Germinal center (tissue), 1 donor: ENCODE results near the gene IFRD2.
A peak's percentile ranks its signal among the peaks of the same experiment; 100 is the strongest.

Source experiments
- DNase-seq: peaks from one replicate; pipeline ENCODE4 v3.0.0; 2012; ENCODE audit warnings: mixed read lengths, low spot score

Gene IFRD2, protein sequence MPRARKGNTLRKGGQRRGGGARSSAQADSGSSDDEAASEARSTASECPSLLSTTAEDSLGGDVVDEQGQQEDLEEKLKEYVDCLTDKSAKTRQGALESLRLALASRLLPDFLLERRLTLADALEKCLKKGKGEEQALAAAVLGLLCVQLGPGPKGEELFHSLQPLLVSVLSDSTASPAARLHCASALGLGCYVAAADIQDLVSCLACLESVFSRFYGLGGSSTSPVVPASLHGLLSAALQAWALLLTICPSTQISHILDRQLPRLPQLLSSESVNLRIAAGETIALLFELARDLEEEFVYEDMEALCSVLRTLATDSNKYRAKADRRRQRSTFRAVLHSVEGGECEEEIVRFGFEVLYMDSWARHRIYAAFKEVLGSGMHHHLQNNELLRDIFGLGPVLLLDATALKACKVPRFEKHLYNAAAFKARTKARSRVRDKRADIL

DNA sequence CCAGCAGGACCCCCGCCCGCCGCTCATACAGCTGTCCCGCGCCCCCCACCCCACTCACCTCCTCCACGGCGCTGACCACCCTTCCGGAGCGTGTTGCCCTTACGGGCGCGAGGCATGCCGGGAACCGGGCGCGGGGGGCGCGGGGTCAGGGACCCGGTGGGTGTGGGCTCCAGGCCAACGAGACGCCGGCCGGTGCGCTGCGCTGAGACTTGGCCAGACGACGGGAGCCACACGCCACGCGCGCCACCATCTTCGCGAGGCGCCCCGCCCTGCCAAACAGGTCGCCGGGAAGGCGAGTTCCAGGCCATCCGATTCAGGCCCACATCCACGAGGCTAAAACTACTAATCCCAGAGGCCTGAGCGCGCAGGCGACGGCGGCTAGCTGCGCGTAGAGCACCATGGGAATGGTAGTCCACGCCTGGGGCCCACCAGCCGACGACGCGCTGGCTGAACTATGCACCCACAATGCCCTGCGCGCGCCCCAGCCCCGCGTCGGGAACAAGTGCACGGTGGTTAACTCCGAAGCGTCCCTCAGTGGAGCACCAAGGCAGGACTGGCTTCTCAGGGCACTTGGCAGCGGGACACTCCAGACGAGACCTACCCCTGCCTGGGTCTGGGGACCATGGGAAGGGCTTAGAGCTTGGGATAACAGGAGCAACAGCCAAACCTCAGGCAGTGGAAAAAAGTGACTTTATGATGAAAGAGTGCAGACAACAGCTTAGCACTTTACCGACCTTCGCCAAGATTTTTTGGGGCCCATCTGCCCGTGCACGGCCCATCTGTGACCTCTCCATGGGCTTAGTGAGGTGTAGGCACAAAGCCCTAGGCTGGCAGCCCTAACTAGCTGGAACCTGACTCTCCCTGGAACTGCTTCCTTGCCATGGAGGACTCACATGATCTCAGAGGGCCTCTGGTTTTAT, at the start of gene IFRD2:
TSS of gene IFRD2 (minus strand) at position 271 of the 920 bp plus-strand sequence. CDS start at position 116, 155 bp downstream.
- DNase-seq: peak; percentile 92

DNA sequence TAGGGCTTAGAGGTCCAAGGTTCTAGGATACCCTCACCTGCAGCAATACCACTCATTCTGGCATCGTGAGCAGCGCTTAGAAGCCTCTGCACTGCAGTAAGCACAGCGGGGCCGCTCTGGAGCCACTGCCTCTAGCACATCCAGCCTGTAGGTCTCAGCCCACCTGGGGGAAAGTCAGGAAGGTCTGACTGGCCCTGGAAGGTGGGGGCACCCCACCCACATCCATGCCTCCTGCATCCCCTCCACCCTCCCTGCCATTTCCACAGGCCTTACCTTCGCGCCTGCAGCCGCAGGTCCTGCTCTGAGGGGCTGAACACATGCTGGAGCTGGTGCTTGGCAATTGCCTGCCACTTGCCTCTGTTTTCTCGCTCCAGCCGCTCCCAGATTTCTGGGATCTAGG, 49.3 kb upstream of the IFRD2 start:
- DNase-seq: no peak

DNA sequence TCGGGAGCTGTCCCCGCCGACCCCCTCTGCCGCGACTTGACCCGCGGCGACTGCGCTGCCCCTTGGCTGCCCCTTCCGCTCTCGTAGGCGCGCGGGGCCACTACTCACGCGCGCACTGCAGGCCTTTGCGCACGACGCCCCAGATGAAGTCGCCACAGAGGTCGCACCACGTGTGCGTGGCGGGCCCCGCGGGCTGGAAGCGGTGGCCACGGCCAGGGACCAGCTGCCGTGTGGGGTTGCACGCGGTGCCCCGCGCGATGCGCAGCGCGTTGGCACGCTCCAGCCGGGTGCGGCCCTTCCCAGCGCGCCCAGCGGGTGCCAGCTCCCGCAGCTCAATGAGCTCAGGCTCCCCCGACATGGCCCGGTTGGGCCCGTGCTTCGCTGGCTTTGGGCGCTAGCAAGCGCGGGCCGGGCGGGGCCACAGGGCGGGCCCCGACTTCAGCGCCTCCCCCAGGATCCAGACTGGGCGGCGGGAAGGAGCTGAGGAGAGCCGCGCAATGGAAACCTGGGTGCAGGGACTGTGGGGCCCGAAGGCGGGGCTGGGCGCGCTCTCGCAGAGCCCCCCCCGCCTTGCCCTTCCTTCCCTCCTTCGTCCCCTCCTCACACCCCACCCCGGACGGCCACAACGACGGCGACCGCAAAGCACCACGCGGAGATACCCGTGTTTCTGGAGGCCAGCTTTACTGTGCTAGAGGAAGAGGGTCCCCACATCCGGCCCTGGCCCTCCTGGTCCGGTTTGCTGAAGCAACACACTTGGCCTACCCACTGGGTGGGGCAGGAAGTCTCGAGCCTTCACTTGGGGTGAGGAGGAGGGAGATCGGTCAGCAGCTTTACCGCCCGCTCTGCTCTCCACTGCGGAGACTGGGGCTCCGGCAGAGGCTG, 48.5 kb upstream of the IFRD2 start, which contains the start of gene RASSF1:
TSS of gene RASSF1 (minus strand) at position 389 of the 882 bp plus-strand sequence. CDS start at position 358, 31 bp downstream.
- DNase-seq: peak; percentile 69

DNA sequence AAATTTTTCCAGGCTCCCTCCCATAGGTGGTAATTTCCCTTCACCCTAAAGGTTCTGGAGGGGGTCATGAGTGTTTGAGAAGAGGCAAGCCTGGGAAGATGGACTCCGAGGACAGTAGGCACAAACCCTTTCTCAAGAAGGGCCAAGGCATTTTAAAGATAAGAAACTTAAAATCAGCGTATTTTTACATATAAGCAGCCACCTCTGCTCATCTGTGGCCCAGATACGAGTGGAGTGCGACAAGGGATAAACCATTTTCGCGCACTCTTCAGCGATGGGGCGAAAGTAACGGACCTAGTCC, 47.9 kb upstream of the IFRD2 start:
- DNase-seq: no peak

DNA sequence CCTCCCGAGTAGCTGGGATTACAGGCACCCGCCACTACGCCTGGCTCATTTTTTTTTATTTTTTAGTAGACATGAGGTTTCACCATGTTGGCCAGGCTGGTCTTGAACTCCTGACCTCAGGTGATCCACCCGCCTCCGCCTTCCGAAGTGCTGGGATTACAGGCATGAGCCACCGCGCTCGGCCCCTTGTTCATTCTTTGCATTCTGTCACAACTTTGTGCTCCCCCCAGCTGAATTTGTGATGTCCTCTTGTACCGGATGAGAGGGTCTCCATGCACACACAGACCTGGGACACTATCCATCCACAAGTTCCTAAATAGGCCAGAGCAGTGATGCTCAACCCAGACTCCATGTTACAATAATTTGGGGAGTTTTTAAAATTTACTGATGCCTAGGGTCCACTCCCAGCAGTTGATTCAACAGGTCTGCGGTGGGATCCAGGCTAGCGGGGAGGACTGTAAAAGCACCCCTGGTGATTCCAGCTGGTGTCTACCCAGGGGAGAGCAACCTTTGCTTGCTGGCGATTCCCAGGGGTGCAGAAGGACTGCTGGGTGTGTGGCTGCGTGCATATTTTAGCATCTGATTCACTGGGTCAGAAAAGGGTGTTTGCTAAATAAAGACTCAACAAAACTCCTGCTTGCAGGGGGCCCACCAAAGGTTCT, 47.4 kb upstream of the IFRD2 start:
- peak; percentile 53 for DNase-seq

DNA sequence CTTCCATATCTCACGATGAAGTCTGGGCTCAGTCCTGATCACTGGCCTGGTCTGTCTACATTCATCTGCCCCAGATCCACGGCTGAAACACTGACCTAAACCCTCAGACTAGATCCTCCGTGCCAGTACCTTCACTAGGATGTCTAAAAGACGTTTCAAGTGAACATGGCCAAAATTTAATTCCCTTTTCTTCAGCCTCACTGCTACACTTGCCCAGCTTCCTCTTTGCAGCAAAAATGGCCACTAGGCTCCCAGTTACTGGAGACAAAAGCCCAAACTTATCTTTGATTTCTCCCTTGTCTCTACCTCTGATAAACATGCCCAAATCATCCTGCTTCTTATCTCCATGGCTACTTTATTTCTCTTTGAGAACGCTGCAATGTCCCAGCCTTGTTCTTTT, 46.7 kb upstream of the IFRD2 start:
- no peak for DNase-seq

DNA sequence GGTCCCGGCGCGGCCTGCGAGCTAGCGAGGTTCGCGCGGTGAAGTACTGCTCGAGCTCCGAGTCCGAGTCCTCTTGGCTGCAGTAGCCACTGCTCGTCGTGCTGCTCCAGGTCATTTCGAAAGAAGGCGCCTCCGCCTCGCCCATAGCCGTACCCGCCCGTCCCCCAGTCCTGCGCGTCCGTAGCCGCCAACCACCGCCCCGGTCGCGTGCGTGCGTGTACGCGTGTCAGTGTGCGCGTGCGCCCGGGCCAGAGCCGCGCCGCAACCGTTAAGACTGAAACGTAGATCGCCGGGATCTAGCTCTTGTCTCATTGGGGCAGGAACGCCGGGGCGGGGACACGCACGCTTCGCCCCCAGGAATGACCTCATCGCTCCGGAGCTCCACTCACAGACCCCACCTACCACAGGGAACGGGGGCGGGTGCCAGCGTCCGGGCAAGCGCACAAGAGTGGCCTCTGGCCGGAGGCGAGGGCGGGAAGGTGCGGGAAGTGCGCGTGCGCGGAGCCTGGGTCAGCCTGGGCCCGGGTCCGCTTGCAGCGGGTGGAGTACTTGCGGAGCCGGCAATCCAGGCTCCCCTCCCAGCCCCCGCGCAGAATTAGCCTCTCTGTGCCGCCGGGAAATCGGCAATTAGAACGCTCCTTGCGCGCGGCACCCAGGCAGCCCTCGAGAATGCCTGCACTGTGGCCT, 45.1 kb upstream of the IFRD2 start:
- DNase-seq: peak; percentile 96

DNA sequence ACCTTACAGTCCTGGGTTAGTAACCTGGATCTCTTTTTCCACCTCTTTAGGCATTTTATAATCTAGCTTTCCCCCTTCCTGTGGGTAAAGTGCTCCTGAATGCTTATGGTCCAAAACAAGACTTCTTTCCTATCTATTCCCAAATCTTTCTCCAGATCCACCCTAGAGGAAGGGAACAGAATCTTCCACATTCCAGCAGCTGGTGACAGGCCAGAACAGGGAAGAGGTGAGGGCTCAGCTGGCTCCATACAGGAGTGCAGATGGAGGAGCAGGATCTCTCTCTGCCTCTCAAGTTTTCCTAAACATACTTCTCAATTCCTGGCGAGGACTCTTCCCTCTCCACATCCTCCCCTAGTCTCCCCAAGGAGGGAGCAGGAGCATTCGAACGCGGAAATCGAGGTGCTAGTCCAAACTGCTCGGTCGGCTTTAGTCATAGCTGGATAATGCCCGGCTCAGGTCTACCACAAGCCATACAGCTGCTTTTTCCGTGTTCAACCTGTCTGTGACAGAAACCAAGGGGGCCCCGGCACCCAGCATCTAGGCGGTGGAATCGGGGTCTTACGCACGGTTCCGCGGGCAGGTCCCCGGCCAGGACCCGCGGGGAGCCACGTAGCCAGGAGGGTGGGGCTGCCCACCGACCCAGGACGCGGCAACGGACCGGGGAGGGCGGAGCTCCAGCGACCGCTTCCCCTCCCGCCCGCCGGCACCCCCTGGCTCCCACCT, 44.4 kb upstream of the IFRD2 start:
- peak; percentile 73 for DNase-seq

DNA sequence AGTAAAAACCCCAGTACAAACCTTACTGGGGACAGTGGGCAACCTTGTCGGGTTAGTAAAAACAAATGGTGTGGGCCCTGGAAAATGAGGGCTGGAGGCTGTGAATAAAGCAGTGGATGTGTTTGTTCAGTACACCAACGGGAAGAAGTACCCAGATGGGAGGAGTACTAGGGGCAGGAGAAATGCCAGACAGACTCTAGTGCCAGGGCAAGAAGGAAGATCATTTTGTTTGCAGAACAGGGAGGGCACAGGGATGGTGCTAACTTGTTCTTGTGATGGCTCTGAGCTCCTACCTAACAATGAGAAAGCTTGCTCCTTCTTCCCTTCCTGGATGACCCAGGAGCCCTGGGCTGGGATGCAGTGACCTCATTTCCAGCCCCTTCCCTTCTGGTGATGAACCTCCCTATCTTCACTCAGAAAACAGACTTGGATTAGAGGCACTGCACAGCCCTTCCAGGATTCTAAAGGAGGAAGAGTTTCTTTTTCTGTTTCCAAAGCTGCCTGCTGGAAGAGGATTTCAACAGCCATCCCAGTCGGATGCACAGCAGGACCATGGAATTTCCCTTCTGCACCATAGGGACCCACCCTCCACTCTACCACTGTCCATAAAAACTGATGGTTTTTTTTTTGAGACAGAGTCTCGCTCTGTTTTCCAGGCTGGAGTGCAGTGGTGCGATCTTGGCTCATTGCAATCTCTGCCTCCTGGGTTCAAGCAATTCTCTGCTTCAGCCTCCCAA, 42.3 kb upstream of the IFRD2 start:
- no peak for DNase-seq

DNA sequence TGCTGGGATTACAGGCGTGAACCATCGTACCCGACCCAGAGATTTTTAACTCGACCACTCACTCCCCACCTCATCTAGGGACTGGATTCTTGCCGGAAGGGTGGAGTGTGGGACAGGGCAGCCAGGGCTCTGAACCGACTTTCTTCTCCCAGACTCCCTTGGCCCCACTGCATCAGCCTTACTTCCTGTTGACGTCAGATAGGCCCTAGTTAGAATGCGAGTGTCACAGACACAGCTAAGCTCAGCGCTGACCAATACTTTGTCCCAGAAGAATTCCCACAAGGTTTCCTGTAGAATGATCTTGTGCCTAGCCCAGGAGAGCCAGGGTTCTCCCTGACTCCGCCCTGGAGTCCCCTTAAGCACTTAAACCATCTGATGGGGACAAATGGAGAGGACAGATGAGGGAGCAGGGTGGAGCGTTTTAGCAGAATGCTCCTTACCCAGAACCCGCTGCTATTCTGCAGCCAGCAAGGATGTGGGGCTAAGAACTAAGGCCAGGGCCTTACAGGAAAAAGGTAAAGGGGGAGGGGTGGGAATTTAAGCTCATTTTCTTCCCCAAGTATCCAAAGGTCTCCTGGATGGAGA, 41.6 kb upstream of the IFRD2 start:
- DNase-seq: no peak

DNA sequence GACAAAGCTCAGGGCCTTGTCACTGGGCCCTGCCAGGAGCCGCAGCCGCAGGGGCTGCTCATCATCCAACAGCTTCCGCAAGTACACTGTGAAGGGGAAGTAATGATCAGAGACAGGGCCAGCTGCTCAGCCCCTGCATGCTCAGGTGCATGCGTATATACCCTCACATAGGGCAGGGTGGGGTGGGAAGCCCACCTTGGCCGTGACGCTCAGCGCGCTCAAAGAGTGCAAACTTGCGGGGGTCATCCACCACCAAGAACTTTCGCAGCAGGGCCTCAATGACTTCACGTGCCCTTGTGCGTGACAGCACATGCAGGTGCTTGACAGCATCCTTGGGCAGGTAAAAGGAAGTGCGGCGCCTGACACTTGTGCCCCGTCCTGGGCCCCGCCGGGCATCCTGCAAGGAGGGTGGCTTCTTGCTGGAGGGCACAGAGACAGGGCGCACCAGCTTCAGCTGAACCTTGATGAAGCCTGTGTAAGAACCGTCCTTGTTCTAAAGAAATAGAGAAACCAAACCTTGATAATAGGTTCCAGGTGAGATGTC, 39.2 kb upstream of the IFRD2 start:
- DNase-seq: no peak

DNA sequence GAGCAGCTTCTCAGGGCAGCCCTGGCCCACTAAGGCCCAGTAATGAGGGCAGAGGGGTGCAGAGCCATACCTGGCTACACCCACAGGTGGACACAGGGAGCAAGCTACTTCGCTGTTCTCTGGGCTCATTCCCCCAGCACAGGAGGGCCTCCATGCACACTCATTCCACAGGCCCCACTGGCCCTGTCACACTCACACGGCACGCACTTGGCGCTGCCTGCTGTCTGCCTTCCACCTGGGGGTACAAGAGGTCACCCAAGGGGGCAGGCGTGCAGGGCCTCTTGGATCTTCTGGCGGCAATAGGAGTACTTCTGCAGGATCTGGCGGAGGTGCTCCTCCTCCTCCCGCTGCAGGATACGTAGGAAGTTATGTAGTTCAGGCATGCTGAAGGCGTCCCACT, 38.1 kb upstream of the IFRD2 start:
- no peak for DNase-seq

DNA sequence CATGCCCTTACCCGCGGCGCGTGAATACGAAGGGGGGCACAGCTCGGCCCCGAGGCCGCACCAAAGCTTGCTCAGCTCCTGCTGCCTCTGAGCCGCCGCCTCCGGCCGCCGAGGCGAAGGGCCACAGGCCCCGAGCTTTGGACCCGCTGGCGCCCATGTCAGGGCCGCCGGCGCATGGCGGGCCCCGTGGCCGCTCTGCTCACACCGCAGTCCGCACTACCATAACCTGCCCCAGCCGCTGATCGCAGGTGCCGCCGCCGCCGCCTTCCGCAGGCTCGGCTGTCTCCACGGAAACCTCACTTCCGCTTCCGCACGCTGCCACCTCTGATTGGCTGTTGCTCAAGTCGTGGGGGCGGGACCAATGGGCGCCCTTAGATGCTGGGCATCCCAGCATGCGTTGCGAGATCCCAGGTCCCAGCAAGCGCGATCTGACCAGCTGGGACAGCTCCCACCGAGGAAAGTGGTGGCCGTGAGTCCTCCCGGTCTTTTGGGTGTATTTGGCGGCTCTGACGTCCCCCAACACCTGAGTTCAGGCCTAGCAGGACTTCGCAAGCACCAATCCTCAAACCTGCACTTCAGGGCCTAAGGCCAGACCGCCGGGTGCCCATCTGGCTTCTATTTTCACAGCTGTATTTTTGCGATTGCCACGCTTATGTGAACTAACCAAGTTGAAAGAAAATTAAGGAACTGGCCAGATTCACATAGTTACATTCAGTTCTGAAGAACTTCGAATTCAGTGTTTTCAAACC, 35.9 kb upstream of the IFRD2 start, which contains the start of gene TUSC2:
TSS of gene TUSC2 (minus strand) at position 281 of the 749 bp plus-strand sequence. CDS start at position 157, 124 bp downstream.
- peak; percentile 97 for DNase-seq

DNA sequence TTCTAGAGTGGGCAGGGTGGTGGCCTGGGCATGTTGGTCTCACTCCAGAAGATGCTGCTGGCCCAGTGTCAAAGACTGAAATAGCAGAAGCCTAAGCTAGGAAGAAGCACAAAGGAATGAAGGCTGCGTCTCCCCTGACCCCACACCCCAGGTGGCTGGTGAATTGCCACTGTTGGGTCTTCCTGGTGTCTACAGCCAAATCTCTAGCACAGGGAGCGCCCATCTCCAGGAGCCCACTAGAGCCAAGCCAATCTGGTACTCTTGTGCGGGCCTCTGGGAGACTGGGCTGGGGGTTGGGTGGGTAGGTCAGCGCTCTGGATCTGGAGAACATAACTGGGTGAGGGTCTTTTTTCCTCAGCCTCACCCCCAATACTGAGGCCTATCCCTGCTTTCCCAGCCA, 34.9 kb upstream of the IFRD2 start:
- no peak for DNase-seq

DNA sequence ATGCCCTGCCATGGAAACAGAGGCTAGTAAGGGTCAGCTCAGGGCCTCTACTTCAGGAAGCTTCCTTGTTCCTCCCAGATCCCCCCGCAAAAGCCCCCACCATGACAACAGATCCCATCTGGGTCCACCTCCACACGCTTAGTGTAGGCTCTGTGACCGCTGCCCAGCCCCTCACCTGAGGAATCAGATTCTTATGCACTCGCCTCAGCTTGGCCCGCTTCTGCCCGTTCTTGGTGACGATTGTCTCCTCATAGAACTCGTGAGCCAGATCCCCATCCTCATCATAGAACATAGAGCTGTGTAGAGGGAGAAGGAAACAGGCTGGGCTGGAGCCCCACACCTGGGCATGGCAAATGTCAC, 33.9 kb upstream of the IFRD2 start:
- DNase-seq: no peak

DNA sequence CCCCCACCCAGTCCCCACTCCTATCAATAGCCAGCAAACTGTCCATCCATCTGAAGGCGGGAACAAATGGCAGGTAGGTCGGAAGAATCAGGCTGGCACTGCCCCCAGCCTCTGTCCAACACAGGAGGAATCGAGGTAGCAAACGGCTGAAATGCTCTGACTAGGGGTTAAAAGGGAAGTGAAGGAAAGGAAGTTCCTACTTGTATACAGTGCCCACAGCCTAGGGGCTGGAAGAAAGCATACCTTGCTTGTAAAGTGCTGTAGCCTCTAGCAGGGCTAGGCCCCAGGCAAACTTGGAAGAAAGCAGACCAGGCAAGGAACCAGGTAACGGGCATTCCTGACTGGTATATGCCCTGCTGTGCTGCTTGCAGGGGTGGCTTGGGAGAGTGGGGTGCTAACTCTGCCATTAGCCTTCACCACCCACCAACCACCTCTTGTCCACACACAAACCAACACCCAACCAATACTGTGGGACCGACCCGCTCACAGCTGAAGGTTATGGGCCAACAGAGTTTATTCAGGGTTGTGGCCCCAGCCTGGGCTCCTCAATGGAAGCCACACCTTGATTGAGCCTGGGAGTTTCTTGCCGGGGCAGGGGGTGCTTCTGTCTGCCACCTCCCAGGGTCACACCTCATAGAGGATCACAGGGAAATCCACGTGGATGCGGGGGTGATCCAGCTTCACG, 33.4 kb upstream of the IFRD2 start:
- no peak for DNase-seq

DNA sequence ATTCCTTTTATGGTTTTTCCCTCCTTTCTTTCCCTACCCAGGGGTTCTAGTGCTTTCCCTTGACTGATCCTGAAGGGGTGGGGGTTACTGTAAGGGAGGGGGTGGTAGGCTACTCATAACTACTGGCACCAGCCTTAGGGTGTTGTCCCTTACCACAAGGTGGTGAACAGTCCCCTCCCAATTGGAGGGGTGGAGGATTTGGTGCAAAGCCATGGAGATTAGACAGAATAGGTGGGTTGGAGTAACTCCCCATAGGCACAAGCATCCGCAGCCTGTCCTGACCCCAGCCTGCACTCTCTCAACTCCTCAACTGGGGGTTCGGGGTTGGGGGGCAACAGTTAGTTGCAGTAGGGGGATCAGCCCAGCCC, 32.9 kb upstream of the IFRD2 start:
- no peak for DNase-seq
